Sigmoid colon (tissue), 7 donors: Measurements from ENCODE around the gene HNRNPLL. TPM values are rescaled to one million over a fixed set of nuclear protein-coding genes. Genes with fewer than 3 reads are reported as not detected.

Experiments used
- DNase-seq: peaks from one replicate; pipeline ENCODE4 v3.0.0-alpha.2; 2019
- H3K27ac ChIP-seq, 4 donors: fragments of 200-600 bp; sonication (generic); one replicate each; pipeline ENCODE4 v1.5.1; 2016 to 2019; ENCODE audit warnings: mild to moderate bottlenecking in 1 of 4
- H3K27me3 ChIP-seq, 3 donors: fragments of 200-600 bp; sonication (generic); one replicate each; pipeline ENCODE4 v1.5.1; 2019; ENCODE audit warnings: mild to moderate bottlenecking in 1 of 3
- H3K36me3 ChIP-seq, 4 donors: fragments of 200-600 bp; sonication (generic); one replicate each; pipeline ENCODE4 v1.5.1; 2016 to 2019
- H3K4me1 ChIP-seq, 4 donors: fragments of 200-600 bp; sonication (generic); one replicate each; pipeline ENCODE4 v1.5.1; 2017 to 2019
- H3K4me3 ChIP-seq, 4 donors: fragments of 200-600 bp; sonication (generic); one replicate each; pipeline ENCODE4 v1.5.1; 2017 to 2019; ENCODE audit warnings: mild to moderate bottlenecking in 2 of 4, moderate library complexity in 1 of 4
- H3K9me3 ChIP-seq, 4 donors: fragments of 200-600 bp in 3 of 4; sonication (generic) in 3 of 4; one replicate each; pipeline versions ENCODE4 v1.5.1 to v1.6.1; 2013 to 2019
- CTCF ChIP-seq, 4 experiments: fragments of 450-650 bp in 3 of 4; fragments of 200-600 bp in 1 of 4; IDR thresholded peaks; one replicate each; pipeline ENCODE4 v1.5.1; 2016 to 2019; ENCODE audit warnings: antibody characterized with exemption in 4 of 4, mild to moderate bottlenecking in 3 of 4, moderate library complexity in 2 of 4
- EP300 ChIP-seq, 4 donors: sonication (generic); formaldehyde crosslinking; IDR thresholded peaks; one replicate each; pipeline ENCODE4 v1.6.1; 2017; ENCODE audit warnings: antibody characterized with exemption in 4 of 4
- POLR2A ChIP-seq, 2 donors: fragments of 450-650 bp; IDR thresholded peaks; one replicate each; pipeline ENCODE4 v1.6.1; 2016; ENCODE audit warnings: antibody characterized with exemption in 2 of 2, mild to moderate bottlenecking in 2 of 2, moderate library complexity in 2 of 2
- POLR2AphosphoS5 ChIP-seq, 4 donors: sonication (generic); formaldehyde crosslinking; IDR thresholded peaks; one replicate each; pipeline ENCODE4 v1.6.1; 2017; ENCODE audit warnings: antibody characterized with exemption in 4 of 4
- WGBS, 2 donors: extraction: QIAGEN DNeasy Blood & Tissue Kit; methylation state at CpG; one replicate each; pipeline ENCODE4 v1.1.7; 2013; 5-methylcytosine and 5-hydroxymethylcytosine counted together
- intact Hi-C: fragments of 100-400 bp; cut with DNase I; formaldehyde crosslinking; loops from one replicate; pipeline ENCODE4 v1.15.1; 2023
- polyA plus RNA-seq, 3 donors: library from polyadenylated mRNA; stranded (reverse); fragments of 200-250 nt; gene quantifications; one replicate each; pipeline ENCODE4 v1.2.3, GENCODE V29; 2013
- total RNA-seq, 4 donors: library from RNA; depleted of rRNA; stranded (reverse); fragments of >200 nt; gene quantifications; one replicate each; pipeline ENCODE4 v1.1.0, GENCODE V29; 2016
- donor health status: healthy with polysubstance abuse.
- donor health status: Bipolar disorder and iron deficiency.
- donor health status: healthy.

Gene HNRNPLL
- 10 to 100 TPM; 63.7 to 82.0 (median 72.5) TPM for total RNA-seq
- 10 to 100 TPM; 16.1 to 19.9 (median 16.2) TPM for polyA plus RNA-seq

- WGBS, 2 donors: 0 to 1% methylated on average over 75 of the region's 75 CpGs
- intact Hi-C loops: loop anchor here (2.0 to 5.0 kb wide), 7 partner anchors 64 to 286 kb away; partner anchors contain the start of genes ATL2, GALM and SRSF7
- H3K4me3 ChIP-seq: peak within 1 kb of the TSS; percentile 66 to 97 (median 74)
- H3K9me3 ChIP-seq: no peaks in the 10 kb centered on the region
- no peaks in the 10 kb centered on the region for H3K36me3 ChIP-seq
- peak in 1 of 4 donors; percentile 67 for TF ChIP-seq EP300 (IDR thresholded peaks at IDR 0.05)
- no peak for TF ChIP-seq CTCF (IDR thresholded peaks at IDR 0.05)
- peak; percentile 94 to 96 for TF ChIP-seq POLR2A (IDR thresholded peaks at IDR 0.05)
- TF ChIP-seq POLR2AphosphoS5 (IDR thresholded peaks at IDR 0.05): peak; percentile 99 to 100 (median 100)
- peaks cover 0 to 45% (median 35%) of the 10 kb centered on the region in 4 donors for H3K4me1 ChIP-seq
- H3K27me3 ChIP-seq: no peaks in the 10 kb centered on the region
- H3K27ac ChIP-seq: peak within 1 kb of the TSS; percentile 86 to 99 (median 95)
- DNase-seq: peak; percentile 99
These were observed at the start of gene HNRNPLL for GRCh38 chr2:38602732-38603401. TSS of gene HNRNPLL (minus strand) at chr2:38602928. CDS start at chr2:38602626, 302 bp downstream.

- H3K27me3 ChIP-seq: no peaks in the 10 kb centered on the region
These were observed 48.0 kb upstream of the HNRNPLL start for GRCh38 chr2:38650717-38651116.

DNA sequence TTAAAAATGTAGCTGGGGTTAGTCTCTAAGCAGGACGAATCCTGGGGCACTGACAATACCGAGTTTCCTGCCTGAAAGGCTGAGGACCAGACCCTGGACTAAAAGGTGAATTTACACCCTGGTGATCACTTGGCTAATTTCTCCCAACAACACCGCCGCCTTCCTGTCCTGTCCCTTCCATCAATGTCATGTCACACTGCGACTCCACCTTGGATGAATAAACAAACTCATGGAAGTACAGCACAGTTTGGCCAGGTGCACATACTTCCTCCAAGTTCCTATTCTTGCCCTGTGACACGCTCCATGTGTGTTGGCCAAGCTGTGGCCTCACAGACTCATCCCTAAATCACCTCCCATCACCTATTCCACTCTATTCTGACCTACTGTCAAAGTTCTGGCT lies 47.3 kb upstream of the HNRNPLL start:
- H3K4me3 ChIP-seq: no peak overlapping the region
- WGBS, 2 donors: 33 to 76% methylated on average over 6 of the region's 6 CpGs
- no peaks in the 10 kb centered on the region for H3K36me3 ChIP-seq
- no peaks in the 10 kb centered on the region for H3K9me3 ChIP-seq
- no peaks in the 10 kb centered on the region for H3K4me1 ChIP-seq
- TF ChIP-seq EP300 (IDR thresholded peaks at IDR 0.05) (no peak), CTCF (IDR thresholded peaks at IDR 0.05) (no peak), POLR2AphosphoS5 (IDR thresholded peaks at IDR 0.05) (no peak), POLR2A (IDR thresholded peaks at IDR 0.05) (no peak)
- intact Hi-C loops: no loop called here
- H3K27me3 ChIP-seq: no peaks in the 10 kb centered on the region
- H3K27ac ChIP-seq: no peak overlapping the region
- DNase-seq: no peak

More at GRCh38 chr2:38650717-38651116, 48.0 kb upstream of the HNRNPLL start:
- intact Hi-C loops: no loop called here
- Histone ChIP-seq H3K4me1 (no peaks in the 10 kb centered on the region), H3K27ac (no peak overlapping the region), H3K36me3 (no peaks in the 10 kb centered on the region), H3K9me3 (no peaks in the 10 kb centered on the region), H3K4me3 (no peak overlapping the region)
- TF ChIP-seq EP300 (IDR thresholded peaks at IDR 0.05): no peak
- no peak for TF ChIP-seq CTCF (IDR thresholded peaks at IDR 0.05)
- TF ChIP-seq POLR2A (IDR thresholded peaks at IDR 0.05): no peak
- TF ChIP-seq POLR2AphosphoS5 (IDR thresholded peaks at IDR 0.05): no peak
- WGBS, 2 donors: 96 to 97% methylated on average over 2 of the region's 2 CpGs
- DNase-seq: no peak

GRCh38 chr2:38649176-38649728 lies 46.5 kb upstream of the HNRNPLL start:
- intact Hi-C loops: no loop called here
- no peak for TF ChIP-seq CTCF (IDR thresholded peaks at IDR 0.05)
- no peak for TF ChIP-seq POLR2AphosphoS5 (IDR thresholded peaks at IDR 0.05)
- TF ChIP-seq EP300 (IDR thresholded peaks at IDR 0.05): no peak
- no peak for TF ChIP-seq POLR2A (IDR thresholded peaks at IDR 0.05)
- Histone ChIP-seq H3K36me3 (no peaks in the 10 kb centered on the region), H3K27me3 (no peaks in the 10 kb centered on the region), H3K27ac (no peak overlapping the region), H3K9me3 (no peaks in the 10 kb centered on the region), H3K4me1 (no peaks in the 10 kb centered on the region), H3K4me3 (no peak overlapping the region)
- no peak for DNase-seq
- WGBS, 2 donors: 94 to 95% methylated on average over 12 of the region's 12 CpGs
